Right lobe of liver (tissue), 6 donors: ENCODE measurements around the gene PPP1R1B. TPM values are rescaled to one million over a fixed set of nuclear protein-coding genes. Genes with fewer than 3 reads are reported as not detected.

Experiments used
- ATAC-seq, 4 donors: fragments of 200-7000 bp; cut with Tn5 transposase; one replicate each; pipeline ENCODE4 v1.9.1; 2020; ENCODE audit warnings: mild to moderate bottlenecking in 4 of 4, moderate library complexity in 4 of 4
- DNase-seq, 3 donors: peaks; one replicate each; pipeline ENCODE4 v3.0.0-alpha.2; 2020
- H3K27ac ChIP-seq, 3 donors: fragments of 200-600 bp; one replicate each; pipeline ENCODE4 v1.8.0; 2022
- H3K27me3 ChIP-seq, 2 donors: fragments of 200-600 bp; one replicate each; pipeline ENCODE4 v1.8.0; 2022
- H3K36me3 ChIP-seq, 4 donors: fragments of 200-600 bp; sonication (generic) in 1 of 4; one replicate each; pipeline versions ENCODE4 v1.5.1 to v1.8.0; 2017 to 2022; ENCODE audit warnings: control low read depth in 1 of 4
- H3K4me1 ChIP-seq, 4 donors: fragments of 200-600 bp; sonication (generic) in 1 of 4; one replicate each; pipeline versions ENCODE4 v1.5.1 to v1.8.0; 2017 to 2022; ENCODE audit warnings: control low read depth in 1 of 4
- H3K4me3 ChIP-seq, 3 donors: fragments of 200-600 bp; one replicate each; pipeline ENCODE4 v1.8.0; 2022
- H3K9me3 ChIP-seq, 4 donors: fragments of 200-600 bp; sonication (generic) in 1 of 4; one replicate each; pipeline versions ENCODE4 v1.5.1 to v1.8.0; 2017 to 2022; ENCODE audit warnings: control low read depth in 1 of 4
- POLR2A ChIP-seq: fragments of 450-650 bp; IDR thresholded peaks from one replicate; pipeline ENCODE4 v1.6.1; 2017; ENCODE audit warnings: antibody characterized with exemption, mild to moderate bottlenecking
- WGBS: methylation state at CpG from one replicate; pipeline ENCODE4 v1.1.6; 2018; ENCODE audit warnings: low coverage, low lambda C conversion rate; ENCODE audit not compliant: insufficient coverage; ENCODE audit errors: missing lambda C conversion rate; 5-methylcytosine and 5-hydroxymethylcytosine counted together
- intact Hi-C, 2 donors: fragments of 100-400 bp; cut with DNase I; formaldehyde crosslinking; loops; one replicate each; pipeline versions ENCODE4 v1.11.2 to v1.14.1; 2022
- total RNA-seq, 6 experiments: library from RNA; depleted of rRNA in 2 of 6; stranded (reverse); fragments of >200 nt in 2 of 6; fragmentation: NEBNext Ultra II Directional in 3 of 6; extraction: Animal tissue kit (Norgen Biotek cat#: 25700) in 3 of 6; gene quantifications; one replicate each; pipeline versions ENCODE4 v1.1.0 to v1.2.4, GENCODE V29; 2016 to 2023
- TF ChIP-seq, protein P1 (sequence below), 4 donors: fragments of 200-600 bp in 3 of 4; fragments of 450-650 bp in 1 of 4; IDR thresholded peaks; one replicate each; pipeline versions ENCODE4 v1.5.1 to v1.8.0; 2016 to 2022; ENCODE audit warnings: antibody characterized with exemption in 4 of 4, mild to moderate bottlenecking in 2 of 4
- donor health status: DM: no; HTN: yes; CAD: no.
- donor health status: DM: no; HTN: no; CAD: no.
- donor health status: DM: no; HTN: no; CAD: no.
- donor health status: DM: no; HTN: yes; CAD: no.
- donor health status: DM: no; HTN: yes; CAD: no.

Gene PPP1R1B
- total RNA-seq, 6 experiments from 2014 or later, result 0.46 TPM; not detected in 5

DNA sequence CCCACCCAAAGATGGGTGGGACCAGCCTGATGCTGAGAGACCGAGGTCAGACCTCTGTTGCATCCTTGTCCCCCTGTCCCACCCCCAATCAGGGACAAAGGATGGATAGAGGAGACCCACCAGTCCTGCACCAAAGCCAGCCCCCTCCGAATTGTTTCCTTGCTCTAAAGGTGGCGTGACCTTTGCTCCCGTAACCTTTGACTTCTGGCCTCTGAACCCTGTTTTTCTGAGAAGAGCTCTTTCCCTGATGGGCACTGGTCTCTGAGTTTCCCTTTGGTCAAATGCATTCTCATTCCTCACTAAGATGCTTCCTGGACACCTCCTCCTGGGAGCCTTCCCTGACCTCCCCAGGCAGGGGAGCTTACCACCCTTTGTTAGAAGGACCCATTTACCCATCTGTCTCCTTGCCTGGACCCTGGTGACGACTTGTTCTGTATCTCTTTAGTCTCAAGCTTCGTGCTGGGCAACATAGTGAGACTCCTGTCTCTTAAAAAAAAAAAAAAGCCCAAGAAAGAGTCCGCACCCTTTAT is 13.8 kb upstream of the PPP1R1B start:
- intact Hi-C loops, result no loop called here
- DNase-seq, result no peak
- Histone ChIP-seq H3K27me3 (peaks cover 6 to 8% of the 10 kb centered on the region in 2 donors), H3K4me1 (no peaks in the 10 kb centered on the region), H3K27ac (no peak overlapping the region), H3K36me3 (no peaks in the 10 kb centered on the region), H3K4me3 (no peak overlapping the region), H3K9me3 (no peaks in the 10 kb centered on the region)
- ATAC-seq, result no peak
- TF ChIP-seq POLR2A, result no peak
- TF ChIP-seq, protein P1, sequence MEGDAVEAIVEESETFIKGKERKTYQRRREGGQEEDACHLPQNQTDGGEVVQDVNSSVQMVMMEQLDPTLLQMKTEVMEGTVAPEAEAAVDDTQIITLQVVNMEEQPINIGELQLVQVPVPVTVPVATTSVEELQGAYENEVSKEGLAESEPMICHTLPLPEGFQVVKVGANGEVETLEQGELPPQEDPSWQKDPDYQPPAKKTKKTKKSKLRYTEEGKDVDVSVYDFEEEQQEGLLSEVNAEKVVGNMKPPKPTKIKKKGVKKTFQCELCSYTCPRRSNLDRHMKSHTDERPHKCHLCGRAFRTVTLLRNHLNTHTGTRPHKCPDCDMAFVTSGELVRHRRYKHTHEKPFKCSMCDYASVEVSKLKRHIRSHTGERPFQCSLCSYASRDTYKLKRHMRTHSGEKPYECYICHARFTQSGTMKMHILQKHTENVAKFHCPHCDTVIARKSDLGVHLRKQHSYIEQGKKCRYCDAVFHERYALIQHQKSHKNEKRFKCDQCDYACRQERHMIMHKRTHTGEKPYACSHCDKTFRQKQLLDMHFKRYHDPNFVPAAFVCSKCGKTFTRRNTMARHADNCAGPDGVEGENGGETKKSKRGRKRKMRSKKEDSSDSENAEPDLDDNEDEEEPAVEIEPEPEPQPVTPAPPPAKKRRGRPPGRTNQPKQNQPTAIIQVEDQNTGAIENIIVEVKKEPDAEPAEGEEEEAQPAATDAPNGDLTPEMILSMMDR (IDR thresholded peaks at IDR 0.05), result no peak
- WGBS, result 78% methylated on average over 7 of the region's 7 CpGs

DNA sequence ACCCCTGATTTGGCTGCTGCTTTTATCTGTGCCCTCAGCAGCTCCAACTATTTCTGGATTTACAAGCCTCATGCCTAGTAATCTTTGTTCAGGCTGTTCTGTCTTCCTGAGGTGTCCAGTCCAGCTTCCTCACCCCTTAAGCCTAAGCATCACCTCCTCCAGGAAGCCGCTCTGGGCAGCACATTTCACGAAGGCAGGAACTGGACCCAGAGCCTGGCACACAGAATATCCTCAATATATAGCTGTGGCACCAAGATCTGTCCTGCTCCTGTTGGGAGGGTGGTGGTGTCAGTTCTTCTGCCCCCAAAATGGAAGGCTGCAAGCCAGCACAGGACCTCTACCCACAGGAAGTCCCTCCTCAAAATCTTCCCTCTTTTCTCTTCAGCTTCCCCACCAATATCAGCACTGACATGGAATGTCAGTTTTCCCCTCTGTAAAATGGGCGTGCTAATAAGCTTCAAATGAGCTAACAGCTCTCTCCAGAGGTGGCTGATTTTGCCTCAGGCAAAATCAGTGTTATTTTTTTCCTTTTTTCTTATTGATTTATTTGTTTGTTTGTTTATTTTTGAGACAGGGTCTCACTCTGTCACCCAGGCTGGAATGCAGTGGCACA is 12.1 kb upstream of the PPP1R1B start:
- Histone ChIP-seq H3K36me3 (no peaks in the 10 kb centered on the region), H3K4me3 (no peak overlapping the region), H3K27me3 (no peaks in the 10 kb centered on the region), H3K27ac (no peak overlapping the region), H3K9me3 (no peaks in the 10 kb centered on the region), H3K4me1 (no peaks in the 10 kb centered on the region)
- ATAC-seq, result no peak
- intact Hi-C loops, result no loop called here
- DNase-seq, result no peak
- 67% methylated on average over 1 of the region's 3 CpGs for WGBS
- no peak for TF ChIP-seq POLR2A
- TF ChIP-seq, protein P1 (IDR thresholded peaks at IDR 0.05), result no peak

DNA sequence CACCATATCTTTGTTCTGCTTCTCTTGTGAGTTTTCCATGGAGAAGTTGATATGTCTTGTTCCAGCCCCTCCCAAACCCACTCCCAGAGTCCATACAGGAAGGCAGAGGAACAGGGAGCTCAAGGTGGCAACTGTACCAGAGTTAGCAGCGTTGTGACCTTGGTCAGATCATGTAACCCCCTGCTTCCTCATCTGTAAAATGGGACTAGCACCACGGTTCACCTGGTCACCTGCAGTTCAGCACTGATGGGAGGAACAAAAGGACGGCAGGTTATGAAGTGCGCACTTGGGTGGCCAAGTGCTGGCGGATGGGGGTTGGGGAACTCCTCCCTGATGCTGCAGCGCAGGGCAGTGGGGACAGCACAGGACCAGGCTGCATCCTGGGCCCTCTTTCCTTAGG is 11.3 kb upstream of the PPP1R1B start:
- H3K4me3 ChIP-seq, result no peak overlapping the region
- no peak overlapping the region for H3K27ac ChIP-seq
- no peak for ATAC-seq
- no peaks in the 10 kb centered on the region for H3K36me3 ChIP-seq
- intact Hi-C loops, result no loop called here
- TF ChIP-seq, protein P1 (IDR thresholded peaks at IDR 0.05), result no peak
- TF ChIP-seq POLR2A, result no peak
- H3K27me3 ChIP-seq, result no peaks in the 10 kb centered on the region
- WGBS, result 40% methylated on average over 2 of the region's 6 CpGs
- no peaks in the 10 kb centered on the region for H3K4me1 ChIP-seq
- no peak for DNase-seq
- no peaks in the 10 kb centered on the region for H3K9me3 ChIP-seq

DNA sequence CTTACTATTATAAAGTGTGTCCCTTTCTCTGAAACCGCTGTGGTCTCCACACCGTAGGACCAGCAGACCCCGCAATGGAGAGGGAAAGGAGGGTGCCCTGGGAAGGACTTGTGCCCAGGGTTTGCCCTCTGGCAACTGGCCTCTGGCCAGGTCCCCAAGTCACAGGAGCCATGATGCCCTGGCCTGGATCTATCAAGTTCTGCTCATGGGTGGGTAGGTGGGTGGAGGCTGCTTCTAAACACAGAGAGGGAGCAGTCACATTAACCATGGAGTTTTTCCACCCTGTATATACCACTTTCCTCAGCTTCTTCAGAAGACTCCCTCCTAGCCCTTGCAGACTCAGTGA is 9.7 kb upstream of the PPP1R1B start:
- Histone ChIP-seq H3K4me1 (no peaks in the 10 kb centered on the region), H3K27ac (no peak overlapping the region), H3K36me3 (no peaks in the 10 kb centered on the region), H3K9me3 (no peaks in the 10 kb centered on the region), H3K4me3 (no peak overlapping the region), H3K27me3 (no peaks in the 10 kb centered on the region)
- ATAC-seq (no peak), DNase-seq (no peak)
- WGBS, result no CpG with 5 or more reads among the region's 3 CpGs
- intact Hi-C loops, result no loop called here
- no peak for TF ChIP-seq POLR2A
- TF ChIP-seq, protein P1 (IDR thresholded peaks at IDR 0.05), result no peak
